Body of pancreas (tissue), 4 donors: ENCODE results near the gene TNS3.

Experiments
- CTCF ChIP-seq, 7 experiments: fragments of 450-650 bp in 4 of 7; fragments of 200-600 bp in 3 of 7; sonication (generic) in 3 of 7; IDR thresholded peaks; one replicate each; pipeline ENCODE4 v1.5.1; 2016 to 2019; ENCODE audit warnings: antibody characterized with exemption in 7 of 7
- POLR2A ChIP-seq, 3 donors: fragments of 450-650 bp; IDR thresholded peaks; one replicate each; pipeline ENCODE4 v1.6.1; 2016; ENCODE audit warnings: antibody characterized with exemption in 3 of 3, mild to moderate bottlenecking in 2 of 3

- TF ChIP-seq CTCF (IDR thresholded peaks at IDR 0.05) = no peak
- no peak for TF ChIP-seq POLR2A (IDR thresholded peaks at IDR 0.05)
These were observed 175.1 kb downstream of the TNS3 start for GRCh38 chr7:47406801-47407129.
